CD4-positive, alpha-beta memory T cell (primary cell): ENCODE results near the gene MRPS25. TPM values are rescaled to one million over a fixed set of nuclear protein-coding genes. Genes with fewer than 3 reads are reported as not detected.
A peak's percentile ranks its signal among the peaks of the same experiment; 100 is the strongest.

ENCODE experiments used
- CTCF ChIA-PET: fragments of 350-600 bp; sonication (Branson Sonifier 250); formaldehyde crosslinking; loops from one replicate; lab custom pipeline; 2021; ENCODE audit warnings: inconsistent platforms; ENCODE audit not compliant: partially characterized antibody; lab: Charles Lee
- POLR2A ChIA-PET: fragments of 350-600 bp; sonication (Branson Sonifier 250); formaldehyde crosslinking; loops from one replicate; lab custom pipeline; 2021; ENCODE audit not compliant: partially characterized antibody; lab: Charles Lee
- DNase-seq, 5 donors: peaks; one replicate each; pipeline versions ENCODE4 v3.0.0 to v3.0.0-alpha.2; 2020 to 2022; ENCODE audit warnings: mixed read lengths in 1 of 5
- H3K27ac ChIP-seq: one replicate; pipeline ENCODE4 v1.7.0; 2013; ENCODE audit warnings: low read depth, low read length
- H3K27me3 ChIP-seq: 2 replicates; pipeline ENCODE4 v1.7.0; 2013; ENCODE audit warnings: mild to moderate bottlenecking, low read length, moderate library complexity; ENCODE audit not compliant: insufficient read depth
- H3K36me3 ChIP-seq: 2 replicates; pipeline ENCODE4 v1.7.0; 2013; ENCODE audit warnings: mild to moderate bottlenecking, low read length, moderate library complexity; ENCODE audit not compliant: insufficient read depth
- H3K4me1 ChIP-seq: 2 replicates; pipeline ENCODE4 v1.7.0; 2013; ENCODE audit warnings: mild to moderate bottlenecking, low read length, moderate library complexity; ENCODE audit not compliant: insufficient read depth
- H3K4me3 ChIP-seq, 2 donors: one replicate each; pipeline ENCODE4 v1.7.0; 2013; ENCODE audit warnings: low read length in 2 of 2, mild to moderate bottlenecking in 1 of 2
- H3K9me3 ChIP-seq, 2 donors: one replicate each; pipeline ENCODE4 v1.7.0; 2013; ENCODE audit warnings: low read length in 2 of 2, control low read depth in 1 of 2; ENCODE audit not compliant: control insufficient read depth in 1 of 2
- H3K27ac Mint-ChIP-seq, 7 donors: one replicate each; pipeline ENCODE4 v1.8.0; 2020 to 2021; ENCODE audit warnings: mixed read lengths in 7 of 7, mild to moderate bottlenecking in 6 of 7, inconsistent platforms in 3 of 7, moderate library complexity in 3 of 7
- H3K27me3 Mint-ChIP-seq, 2 donors: one replicate each; pipeline ENCODE4 v1.8.0; 2020 to 2021; ENCODE audit warnings: mixed read lengths in 2 of 2
- H3K36me3 Mint-ChIP-seq, 2 donors: one replicate each; pipeline ENCODE4 v1.8.0; 2020 to 2021; ENCODE audit warnings: mixed read lengths in 2 of 2, inconsistent platforms in 1 of 2, mild to moderate bottlenecking in 1 of 2
- H3K4me1 Mint-ChIP-seq, 4 donors: one replicate each; pipeline ENCODE4 v1.8.0; 2020 to 2021; ENCODE audit warnings: mixed read lengths in 4 of 4, mild to moderate bottlenecking in 1 of 4
- H3K4me3 Mint-ChIP-seq, 8 donors: one replicate each; pipeline ENCODE4 v1.8.0; 2020 to 2021; ENCODE audit warnings: mixed read lengths in 8 of 8, mild to moderate bottlenecking in 7 of 8, moderate library complexity in 6 of 8, inconsistent platforms in 3 of 8
- H3K9me3 Mint-ChIP-seq, 8 donors: one replicate each; pipeline ENCODE4 v1.8.0; 2020 to 2021; ENCODE audit warnings: mixed read lengths in 8 of 8, mild to moderate bottlenecking in 5 of 8, inconsistent platforms in 3 of 8, moderate library complexity in 1 of 8
- intact Hi-C: fragments of 100-400 bp; cut with micrococcal nuclease; formaldehyde crosslinking; loops from one replicate; pipeline ENCODE4 v1.15.1; 2023
- polyA plus RNA-seq, 2 donors: library from polyadenylated mRNA; unstranded; fragments of 300-500 nt; fragmentation: Illumina TruSeq; gene quantifications; one replicate each; pipeline ENCODE4 v1.2.3, GENCODE V29; 2021
- total RNA-seq, 2 experiments: library from RNA; stranded (reverse); gene quantifications; one replicate each; pipeline ENCODE4 v1.2.3, GENCODE V29; 2021

The MRPS25 gene
- total and polyA plus RNA-seq, 4 experiments from 2014 or later, result 15.1 to 80.3 (median 50.0) TPM

GRCh38 chr3:15098503-15099363 lies 33.6 kb upstream of the MRPS25 start, which contains the start of gene RBSN:
Gene RBSN (minus strand): TSS chr3:15099148. CDS start chr3:15096120, 3,028 bp downstream.
- Histone ChIP-seq H3K4me3 (peak within 1 kb of the TSS; percentile 61 to 73), H3K4me1 (peaks cover 22% of the 10 kb centered on the region), H3K27me3 (no peaks in the 10 kb centered on the region), H3K36me3 (peaks cover 23% of the 10 kb centered on the region), H3K27ac (peak within 1 kb of the TSS; percentile 95), H3K9me3 (no peaks in the 10 kb centered on the region)
- peaks cover 19 to 35% (median 27%) of the 10 kb centered on the region in 4 donors for H3K4me1 Mint-ChIP-seq
- peaks cover 1 to 2% of the 10 kb centered on the region in 2 donors for H3K27me3 Mint-ChIP-seq
- H3K27ac Mint-ChIP-seq, result peak within 1 kb of the TSS; percentile 89 to 99 (median 99)
- ChIA-PET POLR2A (interaction anchor here (0.6 to 2.8 kb wide), 17 partner anchors 9 to 1979 kb away, joined by 3 to 37 read pairs (median 6); partner anchors contain the start of genes BTD, CAPN7, CCDC174 and CHCHD4), CTCF (interaction anchor here (0.9 to 3.9 kb wide), 7 partner anchors 8 to 447 kb away, joined by 3 to 15 read pairs (median 4); partner anchors contain the start of genes CCDC174 and NR2C2)
- peak; percentile 96 to 98 (median 96) for DNase-seq
- H3K9me3 Mint-ChIP-seq, result peaks cover 0 to 5% (median 0%) of the 10 kb centered on the region in 8 donors
- peak within 1 kb of the TSS; percentile 88 to 99 (median 96) for H3K4me3 Mint-ChIP-seq
- intact Hi-C loops, result loop anchor here (1.0 to 2.0 kb wide), 7 partner anchors 33 to 1166 kb away; partner anchors contain the start of genes BTD, CAPN7, CCDC174 and DPH3
- H3K36me3 Mint-ChIP-seq, result peaks cover 13 to 41% of the 10 kb centered on the region in 2 donors

GRCh38 chr3:15097891-15098290 lies 32.8 kb upstream of the MRPS25 start:
- H3K36me3 Mint-ChIP-seq, result peaks cover 20 to 44% of the 10 kb centered on the region in 2 donors
- peaks cover 22% of the 10 kb centered on the region for H3K4me1 ChIP-seq
- peaks cover 23% of the 10 kb centered on the region for H3K36me3 ChIP-seq
- peak overlapping the region; percentile 61 to 73 for H3K4me3 ChIP-seq
- CTCF ChIA-PET, result interaction anchor here (0.7 to 3.9 kb wide), 5 partner anchors 11 to 151 kb away, joined by 3 to 15 read pairs (median 4); partner anchors contain the start of gene NR2C2
- peak in 4 of 5 donors; percentile 11 to 56 (median 18) for DNase-seq
- H3K9me3 Mint-ChIP-seq, result peaks cover 0 to 5% (median 0%) of the 10 kb centered on the region in 8 donors
- POLR2A ChIA-PET, result interaction anchor here (0.8 to 2.8 kb wide), 9 partner anchors 9 to 919 kb away, joined by 4 to 37 read pairs (median 10); partner anchors contain the start of genes CAPN7, CCDC174, LSM3 and MRPS25
- H3K27ac Mint-ChIP-seq, result peak overlapping the region; percentile 89 to 99 (median 99)
- H3K27ac ChIP-seq, result peak overlapping the region; percentile 95
- intact Hi-C loops, result loop anchor here (2.0 kb wide), 3 partner anchors 503 to 1167 kb away; partner anchors contain the start of genes BTD, DPH3, HACL1 and OXNAD1
- no peaks in the 10 kb centered on the region for H3K9me3 ChIP-seq
- peaks cover 1 to 2% of the 10 kb centered on the region in 2 donors for H3K27me3 Mint-ChIP-seq
- peak overlapping the region; percentile 88 to 99 (median 96) for H3K4me3 Mint-ChIP-seq
- H3K4me1 Mint-ChIP-seq, result peaks cover 19 to 35% (median 27%) of the 10 kb centered on the region in 4 donors
- H3K27me3 ChIP-seq, result no peaks in the 10 kb centered on the region

- Histone ChIP-seq H3K9me3 (no peaks in the 10 kb centered on the region), H3K27me3 (no peaks in the 10 kb centered on the region), H3K4me1 (peaks cover 22% of the 10 kb centered on the region), H3K27ac (no peak overlapping the region), H3K36me3 (peaks cover 28% of the 10 kb centered on the region), H3K4me3 (no peak overlapping the region)
- no peak for DNase-seq
- Mint-ChIP-seq H3K4me3 (peak overlapping the region in 2 of 8 donors; percentile 4 to 44), H3K27ac (peak overlapping the region in 2 of 7 donors; percentile 42 to 61), H3K4me1 (peaks cover 22 to 39% (median 32%) of the 10 kb centered on the region in 4 donors), H3K27me3 (peaks cover 0 to 2% of the 10 kb centered on the region in 2 donors), H3K9me3 (peaks cover 0 to 5% (median 0%) of the 10 kb centered on the region in 8 donors), H3K36me3 (peaks cover 29 to 55% of the 10 kb centered on the region in 2 donors)
- intact Hi-C loops, result no loop called here
- ChIA-PET CTCF (interaction anchor here (1.0 kb wide), 1 partner anchor 13 kb away, joined by 3 read pairs; no protein-coding TSS in a partner anchor), POLR2A (no interaction called here)
Observed at GRCh38 chr3:15096046-15096445, 30.9 kb upstream of the MRPS25 start.

GRCh38 chr3:15094187-15094875 lies 29.2 kb upstream of the MRPS25 start:
- H3K27me3 ChIP-seq, result no peaks in the 10 kb centered on the region
- no peak overlapping the region for H3K27ac ChIP-seq
- Mint-ChIP-seq H3K27ac (peak overlapping the region in 1 of 7 donors; percentile 61), H3K4me1 (peaks cover 21 to 34% (median 27%) of the 10 kb centered on the region in 4 donors), H3K36me3 (peaks cover 38 to 67% of the 10 kb centered on the region in 2 donors), H3K4me3 (no peak overlapping the region), H3K27me3 (peaks cover 0 to 2% of the 10 kb centered on the region in 2 donors), H3K9me3 (peaks cover 0 to 6% (median 0%) of the 10 kb centered on the region in 8 donors)
- ChIA-PET POLR2A (interaction anchor here (0.6 kb wide), 1 partner anchor 129 kb away, joined by 4 read pairs; no protein-coding TSS in a partner anchor), CTCF (interaction anchor here (0.6 to 1.5 kb wide), 3 partner anchors 15 to 1140 kb away, joined by 3 to 8 read pairs (median 3); no protein-coding TSS in a partner anchor)
- H3K4me1 ChIP-seq, result peaks cover 13% of the 10 kb centered on the region
- H3K36me3 ChIP-seq, result peaks cover 37% of the 10 kb centered on the region
- no peaks in the 10 kb centered on the region for H3K9me3 ChIP-seq
- no peak overlapping the region for H3K4me3 ChIP-seq
- intact Hi-C loops, result loop anchor here (5.0 kb wide), 1 partner anchor 167 kb away; no protein-coding TSS in a partner anchor
- no peak for DNase-seq

GRCh38 chr3:15092686-15093085 lies 27.6 kb upstream of the MRPS25 start:
- no peaks in the 10 kb centered on the region for H3K27me3 Mint-ChIP-seq
- ChIA-PET CTCF (interaction anchor here (0.7 kb wide), 1 partner anchor 25 kb away, joined by 3 read pairs; no protein-coding TSS in a partner anchor), POLR2A (no interaction called here)
- H3K27ac Mint-ChIP-seq, result no peak overlapping the region
- Histone ChIP-seq H3K27me3 (no peaks in the 10 kb centered on the region), H3K27ac (no peak overlapping the region), H3K9me3 (no peaks in the 10 kb centered on the region), H3K4me1 (peaks cover 8% of the 10 kb centered on the region), H3K4me3 (no peak overlapping the region), H3K36me3 (peaks cover 44% of the 10 kb centered on the region)
- no peak overlapping the region for H3K4me3 Mint-ChIP-seq
- H3K9me3 Mint-ChIP-seq, result peaks cover 0 to 1% (median 0%) of the 10 kb centered on the region in 8 donors
- intact Hi-C loops, result loop anchor here (5.0 kb wide), 1 partner anchor 165 kb away; no protein-coding TSS in a partner anchor
- peaks cover 38 to 58% of the 10 kb centered on the region in 2 donors for H3K36me3 Mint-ChIP-seq
- no peak for DNase-seq
- peaks cover 8 to 21% (median 13%) of the 10 kb centered on the region in 4 donors for H3K4me1 Mint-ChIP-seq

- Histone ChIP-seq H3K4me3 (no peak overlapping the region), H3K27ac (no peak overlapping the region), H3K9me3 (no peaks in the 10 kb centered on the region), H3K27me3 (no peaks in the 10 kb centered on the region), H3K36me3 (peaks cover 46% of the 10 kb centered on the region), H3K4me1 (no peaks in the 10 kb centered on the region)
- peaks cover 0 to 1% (median 0%) of the 10 kb centered on the region in 8 donors for H3K9me3 Mint-ChIP-seq
- ChIA-PET POLR2A (no interaction called here), CTCF (interaction anchor here (1.0 to 1.5 kb wide), 2 partner anchors 8 to 39 kb away, joined by 3 read pairs; no protein-coding TSS in a partner anchor)
- peaks cover 5 to 17% (median 8%) of the 10 kb centered on the region in 4 donors for H3K4me1 Mint-ChIP-seq
- intact Hi-C loops, result loop anchor here (5.0 kb wide), 1 partner anchor 164 kb away; no protein-coding TSS in a partner anchor
- DNase-seq, result no peak
- no peak overlapping the region for H3K27ac Mint-ChIP-seq
- peaks cover 38 to 63% of the 10 kb centered on the region in 2 donors for H3K36me3 Mint-ChIP-seq
- H3K27me3 Mint-ChIP-seq, result no peaks in the 10 kb centered on the region
- no peak overlapping the region for H3K4me3 Mint-ChIP-seq
Observed at GRCh38 chr3:15091575-15091974, 26.5 kb upstream of the MRPS25 start.
